GM12872 (cell line): ENCODE results near the gene SETBP1.

Experiments used
- CTCF ChIP-seq: IDR thresholded peaks from 3 replicates; pipeline ENCODE4 v1.5.1; 2011; ENCODE audit warnings: low read depth, mild to moderate bottlenecking, low read length, moderate library complexity; ENCODE audit not compliant: insufficient read depth

SETBP1 gene

GRCh38 chr18:44915661-44916060, 235.0 kb downstream of the SETBP1 start:
- no peak for TF ChIP-seq CTCF

GRCh38 chr18:44916429-44917207, 235.9 kb downstream of the SETBP1 start:
- TF ChIP-seq CTCF: no peak

- TF ChIP-seq CTCF: no peak
These were observed 236.8 kb downstream of the SETBP1 start for GRCh38 chr18:44917216-44918141.

- no peak for TF ChIP-seq CTCF
These were observed 237.4 kb downstream of the SETBP1 start for GRCh38 chr18:44918142-44918476.

- no peak for TF ChIP-seq CTCF
These were observed 239.8 kb downstream of the SETBP1 start for GRCh38 chr18:44920441-44920840.

GRCh38 chr18:44921974-44922373, 241.3 kb downstream of the SETBP1 start:
- TF ChIP-seq CTCF: no peak

GRCh38 chr18:44922968-44923367, 242.3 kb downstream of the SETBP1 start:
- no peak for TF ChIP-seq CTCF
